Occipital lobe (tissue), 2 donors: ENCODE data around the gene AP2A1. TPM values are rescaled to one million over a fixed set of nuclear protein-coding genes. Genes with fewer than 3 reads are reported as not detected.
"Not testable (repeated sequence)": the region's sequence is repeated elsewhere in the genome, so short reads cannot be mapped to it uniquely, and the experiment has no call there.

Source experiments
- DNase-seq: peaks from one replicate; lab custom pipeline; 2025; lab: John Stamatoyannopoulos, UW
- total RNA-seq: library from RNA; depleted of rRNA; stranded (reverse); fragments of >200 nt; gene quantifications from one replicate; pipeline ENCODE4 v1.2.3, GENCODE V29; 2014

Gene AP2A1
- total RNA-seq, 1 donor from 2014 or later, result 49.0 TPM

- no peak for DNase-seq
These were observed 45.7 kb downstream of the AP2A1 start for GRCh38 chr19:49812452-49812996.

DNA sequence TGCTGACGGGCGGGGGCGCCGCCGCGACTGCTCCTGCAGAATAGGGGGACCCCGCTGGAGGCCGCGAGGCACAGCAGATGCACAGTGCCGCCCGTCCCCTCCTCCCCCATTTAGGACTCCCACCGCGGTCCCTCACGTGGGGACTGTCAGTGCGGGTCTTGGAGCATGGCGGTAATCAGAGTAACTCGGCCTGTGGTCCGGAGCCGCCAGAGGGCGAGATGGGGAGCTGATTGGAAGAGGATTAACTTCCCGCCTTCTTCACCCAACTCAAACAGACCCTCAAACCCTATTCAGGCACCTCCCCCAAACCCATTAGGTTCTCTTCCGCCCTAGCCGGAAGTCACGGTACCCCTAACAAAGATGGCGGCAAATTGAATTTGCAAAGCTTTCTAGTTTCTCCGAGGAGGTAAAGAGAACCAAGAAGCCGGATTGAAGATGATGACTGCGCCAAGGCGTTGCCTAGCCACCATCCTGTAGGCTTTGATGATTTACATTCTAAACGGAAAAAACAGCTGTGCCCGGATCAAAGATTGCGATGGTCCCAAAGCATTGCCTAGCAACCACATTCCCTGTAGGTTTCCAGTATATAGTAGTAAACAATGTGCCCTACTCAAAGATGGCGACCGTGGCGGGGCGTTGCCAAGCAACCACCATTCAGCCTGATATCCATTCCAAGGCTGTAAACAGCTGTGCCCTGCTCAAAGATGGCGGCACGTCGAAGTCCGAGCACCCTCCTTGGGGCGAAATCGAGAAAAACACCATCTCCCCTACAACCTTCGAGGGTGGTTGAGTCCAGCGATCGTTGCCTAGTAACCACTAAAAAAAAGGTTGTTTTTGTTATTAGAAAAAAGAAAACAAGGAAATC lies 46.4 kb downstream of the AP2A1 start, which contains the start of gene FUZ:
FUZ (minus strand) TSS at position 296 of the 865 bp plus-strand sequence; CDS start at position 110, 186 bp downstream.
- peak; percentile 95 for DNase-seq

DNA sequence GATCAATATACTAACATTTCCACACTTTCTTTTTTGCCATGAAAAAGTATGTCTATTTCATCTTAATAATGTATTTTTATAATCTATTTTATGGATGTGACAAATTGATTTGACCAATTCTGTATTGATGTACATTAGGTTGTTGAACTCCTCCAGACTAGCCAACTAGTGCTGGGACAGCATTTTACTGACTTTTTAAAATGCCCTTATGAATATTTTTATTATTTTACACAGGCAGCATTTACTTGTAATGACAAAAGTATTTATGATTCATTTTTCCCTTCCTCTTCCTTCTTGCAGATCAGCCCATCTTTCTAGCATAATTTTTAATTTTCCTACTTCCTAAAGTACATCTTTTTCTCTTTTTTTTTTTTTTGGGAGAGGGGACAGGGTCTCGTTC lies 47.2 kb downstream of the AP2A1 start:
- no peak for DNase-seq

GRCh38 chr19:49816590-49816989 lies 49.8 kb downstream of the AP2A1 start:
- no peak for DNase-seq

- DNase-seq, result peak; percentile 68
These were observed 51.3 kb downstream of the AP2A1 start, which contains the start of gene MED25 for GRCh38 chr19:49817964-49818648. MED25 (plus strand) TSS chr19:49818289; CDS start chr19:49818342, 53 bp downstream.

- DNase-seq, result no peak
These were observed 52.0 kb downstream of the AP2A1 start for GRCh38 chr19:49818649-49819370.

DNA sequence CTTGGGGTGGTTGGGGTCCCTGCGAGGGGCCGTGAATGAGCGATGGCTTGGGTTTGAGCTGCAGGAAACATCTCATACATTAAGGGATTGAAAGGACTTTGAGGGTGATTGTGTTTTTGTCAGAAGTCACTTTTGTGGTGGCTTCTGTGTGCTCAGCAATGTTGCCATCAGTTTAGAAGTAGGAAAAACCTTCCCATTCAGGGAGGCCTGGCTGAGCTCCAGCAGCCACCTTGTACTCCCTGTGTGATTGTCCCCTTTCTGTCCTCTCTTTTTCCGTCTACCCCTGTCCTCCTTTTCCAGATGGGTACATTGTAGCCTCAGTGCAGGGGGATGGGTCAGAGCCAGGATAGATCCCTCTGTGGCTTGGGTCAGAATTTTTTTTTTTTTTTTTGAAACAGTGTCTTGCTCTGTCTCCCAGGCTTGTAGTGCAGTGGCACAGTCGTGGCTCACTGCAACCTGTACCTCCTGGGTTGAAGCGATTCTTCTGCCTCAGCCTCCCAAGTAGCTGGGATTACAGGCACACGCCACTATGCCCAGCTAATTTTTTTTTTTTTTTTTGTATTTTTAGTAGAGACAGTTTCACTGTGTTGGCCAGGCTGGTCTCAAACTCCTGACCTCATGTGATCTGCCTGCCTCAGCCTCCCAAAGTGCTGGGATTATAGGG lies 52.8 kb downstream of the AP2A1 start:
- not testable (repeated sequence) for DNase-seq

DNA sequence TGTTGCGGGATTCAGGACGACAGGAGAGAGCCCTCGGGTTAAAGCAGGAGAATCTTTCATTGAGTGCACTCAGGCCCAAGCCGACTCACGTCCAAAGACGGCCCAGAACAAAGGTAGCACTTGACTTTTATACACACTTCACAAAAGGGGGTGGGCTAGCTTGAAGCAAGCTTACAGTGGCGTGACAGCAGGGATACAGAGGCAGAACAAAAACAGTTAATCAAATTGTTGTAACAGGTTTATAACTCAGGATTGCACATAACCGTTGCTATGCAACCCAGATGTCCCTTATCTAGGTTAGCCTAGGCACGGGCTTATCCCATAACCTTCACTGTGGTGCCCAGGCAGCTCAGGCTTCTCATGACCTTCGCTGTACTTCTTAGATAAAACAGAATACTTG lies 53.3 kb downstream of the AP2A1 start:
- DNase-seq, result no peak

DNA sequence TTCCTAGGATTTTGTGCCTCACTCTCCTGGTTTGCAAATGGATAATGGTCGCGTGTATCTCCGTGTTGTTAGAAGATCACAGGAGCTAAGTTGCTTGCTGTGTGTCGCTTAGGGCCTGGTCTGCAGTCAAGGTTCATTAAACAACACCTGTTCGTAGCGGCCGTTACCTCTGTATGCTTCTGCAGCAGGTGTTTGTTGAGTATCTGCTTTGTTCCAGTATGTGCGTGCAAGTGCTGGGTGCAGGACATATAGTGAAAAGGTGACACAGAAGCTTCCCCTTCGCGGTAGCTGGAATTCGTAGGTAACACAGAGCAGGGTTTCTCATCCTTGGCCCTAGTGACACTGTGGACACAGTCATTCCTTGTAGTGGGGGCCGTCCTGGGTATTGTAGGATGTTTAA lies 56.7 kb downstream of the AP2A1 start:
- no peak for DNase-seq

DNA sequence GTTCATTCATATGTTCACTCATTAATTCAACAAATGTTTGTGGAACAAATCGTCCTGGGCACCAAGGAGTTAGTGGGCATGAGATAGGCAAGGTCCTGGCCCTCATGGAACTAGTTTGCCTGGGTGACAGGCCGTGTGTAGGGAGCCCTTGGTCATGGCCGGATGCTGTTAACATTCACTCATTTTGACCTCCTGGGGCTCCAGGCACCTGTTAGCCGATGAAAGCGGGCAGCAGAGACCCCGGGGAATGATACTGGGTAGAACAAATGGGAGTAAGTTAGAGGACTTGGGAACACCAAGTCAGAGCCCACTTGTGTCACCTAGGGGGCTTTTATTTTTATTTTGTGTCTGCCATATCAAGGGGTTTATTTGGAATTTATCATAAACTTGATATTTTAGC lies 57.9 kb downstream of the AP2A1 start:
- DNase-seq, result no peak

- no peak for DNase-seq
These were observed 60.2 kb downstream of the AP2A1 start for GRCh38 chr19:49827034-49827433.

DNA sequence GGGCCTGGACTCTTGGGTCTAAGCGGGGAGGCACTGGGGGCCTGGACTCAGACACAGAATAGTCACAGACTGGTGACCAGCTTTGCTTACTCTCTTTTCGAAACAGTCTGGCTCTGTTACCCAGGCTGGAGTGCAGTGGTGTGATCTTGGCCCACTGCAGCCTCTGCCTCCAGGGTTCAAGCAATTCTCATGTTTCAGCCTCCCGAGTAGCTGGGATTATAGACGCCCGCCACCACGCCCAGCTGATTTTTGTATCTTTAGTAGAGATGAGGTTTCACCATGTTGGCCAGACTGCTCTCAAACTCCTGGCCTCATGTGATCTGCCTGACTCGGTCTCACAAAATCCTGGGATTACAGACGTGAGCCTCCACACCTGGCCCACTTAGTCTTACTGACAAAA lies 62.4 kb downstream of the AP2A1 start:
- DNase-seq, result no peak

DNA sequence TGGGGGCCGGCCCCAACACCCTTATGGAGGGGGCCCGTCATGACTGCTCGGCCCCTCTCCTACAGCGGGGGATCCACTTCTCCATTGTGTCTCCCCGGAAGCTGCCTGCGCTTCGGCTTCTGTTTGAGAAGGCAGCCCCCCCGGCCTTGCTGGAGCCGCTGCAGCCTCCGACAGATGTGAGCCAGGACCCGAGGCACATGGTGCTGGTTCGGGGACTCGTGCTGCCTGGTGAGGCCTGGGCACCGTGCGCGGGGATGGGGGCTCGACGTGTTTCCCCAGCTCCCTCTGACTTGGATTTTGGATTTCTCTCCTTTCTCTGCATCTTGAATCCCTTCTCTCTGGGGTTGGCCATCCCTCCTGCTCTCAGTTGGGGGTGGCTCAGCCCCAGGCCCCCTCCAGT lies 62.9 kb downstream of the AP2A1 start:
- DNase-seq, result no peak

DNA sequence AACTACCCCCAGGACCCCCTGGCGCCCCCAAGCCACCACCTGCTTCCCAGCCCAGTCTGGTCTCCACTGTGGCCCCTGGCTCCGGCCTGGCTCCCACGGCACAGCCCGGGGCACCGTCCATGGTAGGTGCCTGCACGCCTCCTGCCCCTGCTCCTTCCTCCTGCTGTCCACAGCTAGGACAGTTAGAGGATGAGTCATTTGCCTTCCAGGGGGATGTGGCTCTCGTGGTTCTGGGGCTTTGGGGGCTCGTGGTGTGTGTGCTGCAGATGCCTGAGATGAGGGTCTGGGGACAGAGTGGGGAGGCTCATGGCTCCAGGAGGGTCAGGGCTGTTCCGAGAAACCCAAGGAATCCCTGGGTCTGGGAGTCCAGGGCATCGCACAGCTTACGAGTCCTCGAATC lies 64.0 kb downstream of the AP2A1 start:
- no peak for DNase-seq

DNA sequence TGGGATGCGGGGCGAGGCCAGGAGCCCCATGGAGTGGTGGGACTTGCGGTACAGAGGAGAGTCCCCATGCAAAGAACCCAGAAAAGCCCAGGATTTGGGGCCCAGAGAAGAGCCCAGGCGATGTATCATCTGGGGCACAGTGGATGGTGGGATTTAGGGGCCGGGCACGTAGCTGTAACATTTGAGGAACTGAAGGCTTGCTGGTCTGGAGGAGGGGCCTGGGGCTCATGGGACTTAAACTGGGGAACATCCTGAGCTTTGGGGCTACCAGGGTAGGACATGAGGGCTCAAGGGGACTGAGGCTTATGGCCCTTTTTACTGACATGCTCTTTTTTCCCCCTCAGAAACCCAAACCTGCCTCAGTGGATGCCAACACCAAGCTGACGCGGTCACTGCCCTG lies 64.8 kb downstream of the AP2A1 start:
- no peak for DNase-seq

DNA sequence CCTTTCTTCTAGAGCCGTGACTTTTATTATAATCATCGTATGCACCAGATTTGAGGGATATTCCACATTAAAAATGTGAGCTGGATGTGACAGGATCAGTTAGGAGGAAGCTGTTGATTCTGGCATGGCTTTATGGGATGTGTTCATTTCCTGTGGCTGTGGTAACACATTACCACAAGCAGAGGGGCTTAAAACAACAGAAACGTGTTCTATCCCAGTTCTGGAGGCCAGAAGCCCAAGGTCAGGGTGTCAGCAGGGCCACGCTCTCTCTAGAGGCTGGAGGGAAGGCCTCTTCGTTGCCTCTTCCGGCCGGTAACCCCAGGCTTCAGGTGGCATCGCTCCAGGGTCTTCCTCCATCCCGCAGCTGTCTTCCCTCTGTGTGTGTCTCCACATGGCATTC lies 65.8 kb downstream of the AP2A1 start:
- no peak for DNase-seq

- DNase-seq, result no peak
These were observed 66.8 kb downstream of the AP2A1 start for GRCh38 chr19:49833599-49833998.

DNA sequence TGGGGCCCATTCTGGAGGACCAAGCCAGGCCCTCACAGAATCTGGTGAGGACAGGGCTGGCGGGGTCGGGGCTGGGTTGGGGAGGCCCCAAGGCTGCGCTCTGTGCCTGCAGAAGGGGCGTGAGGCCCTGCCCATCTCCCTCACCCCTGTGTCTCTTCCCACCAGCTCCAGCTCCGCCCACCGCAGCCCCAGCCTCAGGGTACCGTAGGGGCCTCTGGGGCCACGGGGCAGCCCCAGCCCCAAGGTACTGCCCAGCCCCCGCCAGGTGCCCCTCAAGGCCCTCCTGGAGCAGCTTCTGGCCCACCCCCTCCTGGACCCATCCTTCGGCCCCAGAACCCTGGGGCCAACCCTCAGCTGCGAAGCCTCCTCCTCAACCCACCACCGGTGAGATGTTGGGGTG lies 68.8 kb downstream of the AP2A1 start:
- no peak for DNase-seq

GRCh38 chr19:49836176-49837008 lies 69.6 kb downstream of the AP2A1 start:
- DNase-seq, result no peak

GRCh38 chr19:49837009-49837310 lies 70.2 kb downstream of the AP2A1 start:
- DNase-seq, result no peak
